ENCODE measurements around the gene TXN.
"Not testable (repeated sequence)": the region's sequence is repeated elsewhere in the genome, so short reads cannot be mapped to it uniquely, and the experiment has no call there.

TXN gene

DNA sequence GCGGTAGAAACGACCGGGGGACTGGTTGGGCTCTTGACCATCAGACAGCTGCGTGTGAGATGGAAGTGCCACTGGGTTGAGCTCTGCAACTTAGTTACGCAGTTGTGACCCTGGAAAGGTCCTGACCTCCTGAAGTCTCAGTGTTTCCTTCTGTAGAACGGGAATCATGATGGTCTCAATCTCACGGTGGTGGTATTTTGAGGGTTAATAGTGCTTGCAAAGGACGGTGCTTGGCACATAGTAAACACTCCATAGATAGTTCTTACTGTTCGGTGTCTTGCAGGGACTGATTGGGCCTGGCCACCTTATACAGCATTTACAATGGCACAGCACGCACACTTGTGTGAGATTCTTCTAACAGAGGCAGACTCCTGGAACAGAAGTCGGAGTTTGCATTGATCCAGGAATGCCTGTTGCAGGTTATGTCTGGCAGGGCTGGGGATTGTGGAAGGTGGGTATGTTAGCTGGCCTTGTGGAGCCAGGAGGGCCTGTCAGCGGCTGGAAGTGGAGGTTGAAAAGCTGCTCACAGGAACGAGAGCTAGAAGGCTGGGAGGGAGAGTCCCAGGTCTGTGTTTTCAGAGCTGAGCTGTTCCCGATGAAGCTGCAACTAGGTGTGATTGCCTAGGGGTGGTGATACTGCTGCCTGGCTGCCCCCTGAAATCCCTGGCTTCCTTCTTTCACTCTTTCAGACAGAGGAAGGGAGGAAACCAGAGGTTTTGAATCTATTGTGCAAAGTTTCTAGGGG lies 962 bp upstream of the TXN start:
- peak in 1 of 2 donors; percentile 6 for DNase-seq

DNA sequence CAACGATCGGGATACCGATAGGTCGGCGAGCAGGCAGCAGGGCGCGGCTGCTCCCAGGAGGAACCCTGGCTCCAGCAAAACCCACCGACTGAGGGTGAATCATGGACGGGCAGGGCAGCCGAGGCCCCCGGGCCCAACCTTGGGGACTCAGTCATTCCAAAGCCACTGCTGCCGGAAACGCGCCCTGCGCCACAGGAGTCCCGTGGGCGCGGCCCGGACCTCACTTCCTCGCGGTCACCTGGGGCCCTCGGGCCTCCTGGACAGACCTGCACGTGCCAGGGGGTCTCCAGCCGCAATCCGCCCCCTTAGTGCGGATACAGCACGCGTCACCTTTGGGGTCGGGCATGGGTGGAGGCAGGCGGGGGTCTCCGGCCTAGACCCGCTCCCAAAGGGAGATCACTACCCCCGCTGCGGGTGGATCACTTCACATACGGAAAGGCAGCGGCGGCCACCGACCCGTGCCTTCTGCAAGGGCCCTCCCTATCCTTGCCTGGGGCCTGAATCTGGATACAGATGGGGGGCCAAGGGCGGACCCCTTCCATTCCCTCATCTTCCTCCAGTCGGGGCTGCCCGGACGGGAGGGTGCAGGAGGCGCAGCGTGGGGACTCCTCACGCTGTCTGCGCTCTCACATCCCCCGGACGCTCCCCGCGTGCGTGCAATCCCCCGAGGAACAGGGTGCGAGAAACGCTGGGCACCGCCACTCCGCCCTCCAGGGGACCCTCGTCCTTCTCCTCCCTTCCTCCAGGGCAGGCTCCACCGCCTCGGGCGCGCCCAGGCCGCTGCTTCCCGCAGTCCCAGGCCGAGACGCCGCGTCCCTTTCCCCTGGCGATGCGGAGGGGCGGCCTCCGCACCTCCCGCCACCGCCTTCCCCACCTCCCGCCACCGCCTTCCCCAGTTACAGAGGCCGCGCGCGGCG lies 586 bp downstream of the TXN start:
- peak in 1 of 2 donors; percentile 35 for DNase-seq

DNA sequence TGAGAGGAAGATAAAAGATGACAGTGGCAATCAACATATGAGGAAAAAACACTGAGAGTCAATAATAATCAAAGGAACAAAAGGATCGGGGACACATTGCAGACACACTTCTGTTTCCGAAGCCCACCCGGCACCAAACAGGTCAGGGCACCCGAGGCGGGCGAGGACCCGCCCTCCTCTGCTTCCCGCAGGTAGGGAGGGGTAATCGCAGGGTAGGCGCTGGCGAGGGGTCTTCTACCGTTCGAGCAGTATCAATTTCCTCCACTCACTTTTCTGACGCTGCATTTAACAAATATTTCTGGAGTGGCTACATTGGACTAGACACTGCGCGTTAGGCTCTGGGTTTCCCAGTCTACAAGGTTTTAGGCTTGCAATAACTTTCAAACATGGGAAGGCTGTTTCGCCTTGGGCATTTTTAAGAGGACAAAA lies 1.3 kb downstream of the TXN start:
- no peak for DNase-seq

DNA sequence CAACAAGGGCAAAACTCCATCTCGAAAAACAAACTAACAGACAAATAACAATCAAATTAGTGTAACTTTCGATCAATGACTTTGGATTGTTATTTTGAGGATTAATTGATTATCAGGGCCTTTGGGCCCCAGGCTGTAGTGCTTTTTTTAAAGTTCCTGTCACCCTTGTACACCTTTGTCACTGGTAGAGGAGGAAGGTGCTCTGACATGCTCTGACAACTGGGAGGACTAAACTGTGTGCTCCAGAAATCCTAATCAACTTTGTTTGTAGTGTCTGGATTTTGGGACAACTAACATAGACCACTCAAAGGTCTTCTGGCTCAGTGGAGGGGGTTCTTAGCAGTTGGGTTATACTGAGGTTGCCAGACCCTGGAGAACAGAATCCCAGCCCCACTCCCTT lies 1.8 kb downstream of the TXN start:
- no peak for DNase-seq

DNA sequence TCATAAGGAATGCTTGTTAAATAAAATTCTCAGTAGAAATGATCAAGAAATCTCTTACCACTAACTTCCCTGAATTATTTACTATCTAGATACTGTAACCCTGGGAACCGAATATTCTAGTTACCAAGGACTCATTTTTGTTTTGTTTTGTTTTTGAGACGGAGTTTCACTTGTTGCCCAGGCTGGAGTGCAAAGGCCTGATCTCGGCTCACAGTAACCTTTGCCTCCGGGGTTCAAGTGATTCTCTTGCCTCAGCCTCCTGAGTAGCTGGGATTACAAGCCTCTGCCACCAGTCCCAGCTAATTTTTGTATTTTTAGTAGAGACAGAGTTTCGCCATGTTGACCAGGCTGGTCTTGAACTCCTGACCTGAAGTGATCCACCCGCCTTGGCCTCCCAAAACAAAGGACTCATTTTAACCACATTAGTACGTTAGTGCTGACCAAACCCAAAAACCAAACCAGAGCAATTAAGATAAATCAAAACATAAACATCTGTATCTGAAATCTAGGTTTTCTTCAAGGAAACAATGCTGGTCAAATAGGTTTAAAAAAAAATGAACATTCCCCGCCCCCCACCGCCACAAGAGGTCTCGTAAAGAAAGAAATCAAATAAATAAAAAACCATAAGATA lies 3.7 kb downstream of the TXN start:
- DNase-seq = no peak

DNA sequence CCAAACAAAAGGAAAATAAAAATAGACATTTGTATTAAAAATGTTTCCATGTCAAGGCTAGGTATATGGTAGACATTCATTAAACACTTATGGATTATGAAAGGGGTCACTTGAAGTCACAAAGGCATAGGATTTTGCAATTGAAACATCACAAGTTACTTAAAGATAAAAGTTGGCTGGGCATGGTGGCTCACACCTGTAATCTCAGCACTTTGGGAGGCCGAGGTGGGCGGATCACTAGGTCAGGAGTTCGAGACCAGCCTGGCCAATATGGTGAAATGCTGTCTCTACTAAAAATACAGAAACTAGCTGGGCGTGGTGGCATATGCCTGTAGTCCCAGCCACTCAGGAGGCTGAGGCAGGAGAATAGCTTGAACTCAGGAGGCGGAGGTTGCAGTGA lies 4.5 kb downstream of the TXN start:
- DNase-seq = not testable (repeated sequence)

GRCh38 chr9:110251212-110251611 lies 5.1 kb downstream of the TXN start:
- no peak for DNase-seq

DNA sequence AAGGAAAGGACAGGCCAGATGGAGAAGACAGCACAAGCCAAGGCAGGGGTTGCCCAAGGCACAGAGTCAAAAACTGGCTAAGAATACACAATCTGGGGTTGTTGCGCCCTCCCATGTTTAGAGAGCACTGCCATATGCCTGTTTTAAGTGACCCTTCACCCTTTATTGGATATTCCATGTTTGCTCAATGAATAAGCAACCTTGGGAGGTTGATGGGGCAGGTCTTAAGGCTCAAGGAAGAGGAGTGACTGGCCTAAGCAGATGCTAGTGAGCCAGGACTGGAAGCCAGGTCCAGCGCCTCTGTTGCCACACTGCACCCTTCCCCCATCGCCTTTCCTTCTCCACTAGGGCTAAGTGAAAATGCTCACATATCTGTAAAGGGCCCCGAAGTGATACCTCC lies 6.7 kb downstream of the TXN start:
- no peak for DNase-seq

GRCh38 chr9:110248361-110248760 lies 7.9 kb downstream of the TXN start:
- no peak for DNase-seq

- no peak for DNase-seq
Measured at GRCh38 chr9:110246214-110246613, 10.1 kb downstream of the TXN start.

- no peak for DNase-seq
Measured at GRCh38 chr9:110244616-110245015, 11.7 kb downstream of the TXN start.

DNA sequence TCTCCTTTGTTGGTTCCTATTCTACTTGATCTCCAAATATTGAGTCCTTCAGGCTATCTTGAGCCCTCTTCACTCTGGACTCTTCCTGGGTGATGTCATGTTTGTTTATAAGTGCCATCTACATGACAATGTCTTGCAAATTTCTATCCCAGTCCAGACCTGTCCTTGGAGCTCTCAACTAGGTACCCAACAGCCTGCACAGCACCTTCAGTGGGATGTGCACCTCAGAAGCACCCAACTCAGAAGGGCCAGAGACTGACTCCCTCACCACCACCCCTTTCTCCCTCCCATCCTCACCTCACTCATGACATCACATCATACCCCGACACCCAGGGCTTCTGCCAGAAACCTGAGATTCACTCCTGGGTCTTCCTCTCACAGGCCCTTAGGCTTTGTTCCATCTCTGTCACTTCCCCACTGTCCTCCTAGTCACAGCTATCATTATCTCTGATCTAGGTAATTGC lies 14.4 kb downstream of the TXN start:
- DNase-seq = no peak

DNA sequence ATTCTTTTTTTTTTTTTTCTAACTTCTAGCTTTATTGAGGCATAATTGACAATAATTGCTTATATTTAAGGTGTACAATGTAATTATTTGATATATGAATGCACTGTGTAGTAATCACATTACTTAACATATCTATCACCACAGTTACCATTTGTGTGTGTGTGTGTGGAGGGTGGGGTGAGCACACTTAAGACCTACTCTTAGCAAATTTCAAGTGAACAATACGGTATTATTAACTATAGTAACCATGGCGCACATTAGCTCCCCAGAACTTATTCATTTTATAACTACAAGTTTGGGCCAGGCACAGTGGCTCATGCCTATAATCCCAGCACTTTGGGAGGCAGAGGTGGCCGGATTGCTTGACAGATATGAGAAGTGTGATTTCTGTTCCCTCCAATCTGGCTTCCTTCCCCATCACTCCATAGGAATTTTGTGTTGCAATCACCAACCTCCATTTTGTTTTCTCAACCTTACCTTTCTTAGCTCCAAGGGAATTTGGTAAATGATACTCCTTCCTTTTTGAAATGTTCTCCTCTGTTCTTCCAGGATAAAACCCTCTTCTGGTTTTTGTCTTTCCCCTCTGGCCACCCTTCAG lies 14.9 kb downstream of the TXN start:
- no peak for DNase-seq

DNA sequence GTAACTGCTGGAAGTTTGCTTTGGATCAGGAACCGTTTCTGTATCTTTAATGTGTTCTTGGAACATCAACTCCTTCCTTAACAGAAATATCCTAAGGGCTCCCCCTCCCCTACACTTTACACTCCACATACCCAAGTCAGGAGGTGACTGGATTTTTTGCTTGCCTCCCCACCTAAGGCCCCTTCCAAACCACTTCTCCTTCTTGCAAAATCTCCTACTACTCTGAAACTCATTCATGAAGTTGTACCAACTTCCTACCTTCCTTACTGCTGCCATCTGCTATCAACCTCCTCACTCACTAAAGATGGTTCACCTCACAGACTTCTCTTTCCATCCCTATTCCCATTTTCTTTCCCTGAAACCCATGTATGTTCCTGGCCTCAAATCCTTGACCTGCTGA lies 16.1 kb downstream of the TXN start:
- DNase-seq = no peak

DNA sequence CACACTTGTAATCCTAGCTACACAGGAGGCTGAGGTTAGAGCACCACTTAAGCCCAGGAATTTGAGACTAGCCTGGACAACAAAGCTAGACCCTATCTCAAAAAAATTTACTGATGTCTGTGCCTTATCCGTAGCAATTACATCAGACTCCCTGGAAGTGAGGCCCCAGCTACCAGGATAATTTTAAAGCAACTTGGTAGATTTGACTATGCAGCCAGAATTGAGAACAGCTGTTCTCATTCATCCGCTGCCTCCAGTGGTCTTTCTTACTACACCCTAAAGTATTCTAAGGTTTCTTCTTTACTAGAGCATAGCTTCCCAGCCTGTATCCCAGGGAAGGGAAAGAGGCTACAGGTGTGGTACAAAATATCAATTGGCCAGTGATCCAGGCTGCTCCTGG lies 28.0 kb downstream of the TXN start:
- DNase-seq = no peak

- no peak for DNase-seq
Measured at GRCh38 chr9:110224583-110224982, 31.7 kb downstream of the TXN start.

- DNase-seq = no peak
Measured at GRCh38 chr9:110220809-110221208, 35.5 kb downstream of the TXN start.

DNA sequence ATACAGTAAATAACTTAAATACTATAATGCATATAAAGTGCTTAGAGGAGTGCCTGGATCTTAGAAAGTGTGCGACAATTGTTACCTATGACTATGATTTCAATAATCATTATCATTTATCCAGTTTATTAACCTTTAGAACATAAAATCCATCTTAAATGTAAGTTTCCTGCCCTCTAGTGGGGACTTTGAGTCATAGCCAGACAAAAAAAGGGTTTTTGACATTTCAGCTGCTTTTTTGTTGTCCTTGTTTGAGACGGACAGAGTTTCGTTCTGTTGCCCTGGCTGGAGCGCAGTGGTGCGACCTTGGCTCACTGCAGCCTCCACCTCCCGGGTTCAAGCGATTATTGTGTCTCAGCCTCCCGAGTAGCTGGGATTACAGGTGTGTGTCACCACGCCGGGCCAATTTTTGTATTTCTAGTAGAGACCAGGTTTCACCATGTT lies 38.6 kb downstream of the TXN start:
- DNase-seq = peak; percentile 1 to 17

DNA sequence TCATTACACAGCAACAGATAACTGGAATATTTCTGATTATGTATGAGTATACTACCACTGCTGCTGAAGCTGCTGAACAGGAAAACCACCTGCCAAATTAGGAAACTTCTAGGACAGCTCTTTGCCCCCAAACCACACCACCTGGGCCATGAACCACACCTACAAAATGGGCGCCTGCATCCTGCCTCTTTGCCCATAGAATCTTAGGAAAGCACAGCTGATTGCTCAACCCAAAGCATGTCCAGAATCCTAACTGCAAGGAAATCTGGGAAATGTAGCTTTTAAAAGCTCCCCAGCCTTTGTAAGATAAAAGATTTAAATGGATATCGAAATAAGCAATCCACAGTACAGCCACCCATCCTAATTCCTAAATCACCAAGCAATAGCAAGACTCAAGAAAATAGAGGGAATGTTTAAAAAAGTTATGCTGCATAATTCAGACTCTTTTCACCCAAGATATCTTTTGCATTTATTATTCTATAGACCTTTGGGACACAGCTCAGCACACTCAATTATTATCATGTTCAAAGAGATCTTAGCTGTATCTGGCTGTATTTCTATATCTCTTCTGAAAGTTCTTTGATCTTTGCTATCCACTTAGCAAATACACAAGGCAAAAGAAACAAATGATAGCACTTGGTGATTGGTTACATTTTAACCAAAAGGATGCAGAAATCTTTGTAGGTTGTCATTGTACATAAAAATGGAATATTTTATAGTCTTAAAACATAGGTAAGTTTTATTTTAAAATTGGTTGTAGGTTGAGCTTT lies 41.5 kb downstream of the TXN start:
- DNase-seq = no peak

- no peak for DNase-seq
Measured at GRCh38 chr9:110214090-110214489, 42.2 kb downstream of the TXN start.

DNA sequence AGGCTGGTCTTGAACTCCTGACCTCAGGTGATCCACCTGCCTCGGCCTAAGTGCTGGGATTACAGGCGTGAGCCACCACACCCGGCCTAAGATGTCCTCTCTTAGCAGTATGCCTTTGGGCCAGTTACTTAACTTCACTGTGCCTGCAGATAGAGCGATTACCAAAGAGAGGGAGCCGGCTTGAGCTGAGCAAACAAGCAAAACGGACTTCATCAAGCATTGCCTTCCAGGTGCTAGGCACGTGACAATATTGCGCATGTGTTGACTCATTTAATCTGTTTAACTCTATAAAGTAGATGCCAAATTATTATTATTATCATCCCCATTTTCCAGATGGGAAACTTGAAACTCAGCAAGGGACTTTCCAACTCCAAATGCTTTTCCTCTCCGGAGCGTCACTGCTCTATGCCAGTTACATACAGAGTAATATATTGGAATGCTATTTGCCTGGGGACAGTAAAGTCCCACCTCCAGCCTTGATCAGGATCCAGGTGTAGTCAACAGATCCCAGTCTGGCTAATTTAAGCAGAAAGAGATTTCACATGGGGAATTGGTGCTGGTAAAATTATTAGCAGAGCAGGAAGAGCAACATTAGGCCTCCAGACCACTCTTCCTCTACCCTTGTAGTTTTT lies 42.8 kb downstream of the TXN start:
- no peak for DNase-seq

GRCh38 chr9:110208031-110208430 lies 48.3 kb downstream of the TXN start, which contains the start of gene C9orf152:
TSS of gene C9orf152 (minus strand) at chr9:110208159. CDS start at chr9:110207579, 580 bp downstream.
- no peak for DNase-seq
